A549 (cell line): ENCODE measurements around the gene TMEM247.
"Not testable (repeated sequence)": the region's sequence is repeated elsewhere in the genome, so short reads cannot be mapped to it uniquely, and the experiment has no call there.

ENCODE experiments used
- BCL3 ChIP-seq: fragments of >200 bp; sonication (Bioruptor Twin); formaldehyde crosslinking; IDR thresholded peaks from 3 replicates; pipeline ENCODE4 v1.6.1; 2016
- CHD4 ChIP-seq: fragments of 200-600 bp; sonication (generic); IDR thresholded peaks from 2 replicates; pipeline ENCODE4 v1.6.1; 2016; ENCODE audit warnings: antibody characterized with exemption, mild to moderate bottlenecking, borderline replicate concordance
- CTCF ChIP-seq: fragments of >200 bp; sonication (Bioruptor Twin); formaldehyde crosslinking; IDR thresholded peaks from 3 replicates; pipeline ENCODE4 v1.5.1; 2016
- ELK1 ChIP-seq: fragments of 150-350 bp; IDR thresholded peaks from 2 replicates; pipeline ENCODE4 v1.6.1; 2014; ENCODE audit warnings: low read depth, mild to moderate bottlenecking, low read length
- EP300 ChIP-seq, 2 experiments: fragments of >200 bp; sonication (Bioruptor Twin); formaldehyde crosslinking; IDR thresholded peaks; 2 replicates in 1 of 2; 3 replicates in 1 of 2; pipeline ENCODE4 v1.6.1; 2016 to 2017
- HDAC2 ChIP-seq: fragments of 200-600 bp; sonication (generic); IDR thresholded peaks from 2 replicates; pipeline ENCODE4 v1.6.1; 2016
- POLR2A ChIP-seq: IDR thresholded peaks from 2 replicates; pipeline ENCODE4 v1.6.1; 2012; ENCODE audit warnings: mild to moderate bottlenecking, low read length
- RAD21 ChIP-seq, 2 experiments: fragments of >200 bp in 1 of 2; sonication (Bioruptor Twin) in 1 of 2; formaldehyde crosslinking in 1 of 2; IDR thresholded peaks in 1 of 2; conservative IDR thresholded peaks in 1 of 2; 2 replicates in 1 of 2; 3 replicates in 1 of 2; pipeline ENCODE4 v1.6.1; 2012 to 2018; ENCODE audit warnings: inconsistent platforms in 1 of 2
- RARB ChIP-seq: fragments of 250-450 bp; sonication (Bioruptor Pico); IDR thresholded peaks from 2 replicates; pipeline ENCODE4 v1.8.0; 2021; ENCODE audit warnings: mild to moderate bottlenecking, moderate library complexity
- RCOR1 ChIP-seq: fragments of 150-350 bp; IDR thresholded peaks from 2 replicates; pipeline ENCODE4 v1.6.1; 2014; ENCODE audit warnings: antibody characterized with exemption, low read length, low read depth
- SMC3 ChIP-seq: fragments of >200 bp; sonication (Bioruptor Twin); formaldehyde crosslinking; IDR thresholded peaks from 3 replicates; pipeline ENCODE4 v1.6.1; 2018; ENCODE audit warnings: inconsistent platforms
- SREBF2 ChIP-seq: fragments of 450-650 bp; IDR thresholded peaks from 2 replicates; pipeline ENCODE4 v1.6.1; 2014; ENCODE audit warnings: mild to moderate bottlenecking, moderate library complexity
- USF2 ChIP-seq: fragments of 450-650 bp; IDR thresholded peaks from 2 replicates; pipeline ENCODE4 v1.6.1; 2014; ENCODE audit warnings: antibody characterized with exemption
- ZSCAN20 ChIP-seq: fragments of 250-450 bp; sonication (Bioruptor Pico); IDR thresholded peaks from 2 replicates; pipeline ENCODE4 v1.8.0; 2022; ENCODE audit warnings: mild to moderate bottlenecking, moderate library complexity

GRCh38 chr2:46472165-46472564 lies 7.2 kb upstream of the TMEM247 start:
- not testable (repeated sequence) for TF ChIP-seq RAD21 (conservative IDR thresholded peaks at IDR 0.05 in 1 of 2, IDR thresholded peaks at IDR 0.05 in 1 of 2); CTCF; ELK1; POLR2A; SMC3; HDAC2; USF2; RCOR1; BCL3; SREBF2; ZSCAN20 (CRISPR knock-in tag); CHD4; RARB (CRISPR knock-in tag); EP300 (IDR thresholded peaks at IDR 0.05)
